22Rv1 (cell line): ENCODE results near the gene FAM117B.

ENCODE experiments used
- CTCF ChIP-seq: fragments of 450-650 bp; IDR thresholded peaks from 2 replicates; pipeline ENCODE4 v1.5.1; 2017; ENCODE audit warnings: mild to moderate bottlenecking
- ZFX ChIP-seq: fragments of 450-650 bp; IDR thresholded peaks from 2 replicates; pipeline ENCODE4 v1.6.1; 2017; ENCODE audit warnings: antibody characterized with exemption, borderline replicate concordance

- TF ChIP-seq CTCF, result no peak
- TF ChIP-seq ZFX, result no peak
Observed at GRCh38 chr2:202815548-202816360, 181.0 kb downstream of the FAM117B start.
